ENCODE measurements around the gene GFRA1.

The GFRA1 gene

DNA sequence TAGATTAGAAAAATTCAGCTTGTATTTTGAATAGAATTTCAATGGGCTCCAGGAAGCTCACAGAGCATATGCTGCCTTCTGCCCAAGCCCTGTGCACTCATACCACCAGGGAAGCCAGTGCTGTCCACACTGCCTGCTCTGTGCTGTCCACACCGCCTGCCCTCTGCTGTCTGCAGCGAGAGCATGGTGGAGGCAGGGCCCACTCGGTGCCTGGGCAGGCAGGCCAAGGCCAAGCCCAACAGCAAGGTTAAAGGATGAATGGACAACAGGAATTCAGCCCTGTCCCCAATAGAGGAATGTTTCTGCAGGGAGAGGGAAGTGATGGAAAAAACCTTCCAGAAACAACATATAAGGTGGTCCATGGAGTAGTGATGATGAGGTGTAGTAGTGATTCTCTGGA is 146.8 kb downstream of the GFRA1 start:
- H3K27me3 ChIP-seq: no peaks in the 10 kb centered on the region
- no peak for DNase-seq
- H3K36me3 ChIP-seq: no peaks in the 10 kb centered on the region
- no peak overlapping the region for H3K4me3 ChIP-seq (ENCODE audit: low read depth, low read length)
- TF ChIP-seq, protein P1, sequence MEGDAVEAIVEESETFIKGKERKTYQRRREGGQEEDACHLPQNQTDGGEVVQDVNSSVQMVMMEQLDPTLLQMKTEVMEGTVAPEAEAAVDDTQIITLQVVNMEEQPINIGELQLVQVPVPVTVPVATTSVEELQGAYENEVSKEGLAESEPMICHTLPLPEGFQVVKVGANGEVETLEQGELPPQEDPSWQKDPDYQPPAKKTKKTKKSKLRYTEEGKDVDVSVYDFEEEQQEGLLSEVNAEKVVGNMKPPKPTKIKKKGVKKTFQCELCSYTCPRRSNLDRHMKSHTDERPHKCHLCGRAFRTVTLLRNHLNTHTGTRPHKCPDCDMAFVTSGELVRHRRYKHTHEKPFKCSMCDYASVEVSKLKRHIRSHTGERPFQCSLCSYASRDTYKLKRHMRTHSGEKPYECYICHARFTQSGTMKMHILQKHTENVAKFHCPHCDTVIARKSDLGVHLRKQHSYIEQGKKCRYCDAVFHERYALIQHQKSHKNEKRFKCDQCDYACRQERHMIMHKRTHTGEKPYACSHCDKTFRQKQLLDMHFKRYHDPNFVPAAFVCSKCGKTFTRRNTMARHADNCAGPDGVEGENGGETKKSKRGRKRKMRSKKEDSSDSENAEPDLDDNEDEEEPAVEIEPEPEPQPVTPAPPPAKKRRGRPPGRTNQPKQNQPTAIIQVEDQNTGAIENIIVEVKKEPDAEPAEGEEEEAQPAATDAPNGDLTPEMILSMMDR (IDR thresholded peaks at IDR 0.05; ENCODE audit: low read depth, low read length): no peak
- H3K9me3 ChIP-seq: no peaks in the 10 kb centered on the region
- no peaks in the 10 kb centered on the region for H3K4me1 ChIP-seq

DNA sequence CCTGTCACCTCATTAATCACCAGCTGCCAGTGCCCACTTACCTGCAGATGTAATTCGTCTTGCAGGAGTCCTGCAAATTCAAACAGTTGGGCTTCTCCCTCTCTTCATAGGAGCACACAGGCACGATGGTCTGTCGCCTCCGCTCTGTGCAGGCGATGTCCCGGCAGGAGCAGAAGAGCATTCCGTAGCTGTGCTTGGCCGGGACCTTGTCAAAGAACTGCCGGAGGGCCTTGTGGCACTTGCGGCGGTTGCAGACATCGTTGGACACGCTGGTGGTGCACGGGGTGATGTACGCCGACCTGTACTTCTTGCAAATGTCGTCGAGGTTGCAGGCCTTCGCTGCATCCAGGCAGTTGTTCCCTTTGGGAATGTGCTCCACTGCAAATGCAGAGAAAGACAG is 147.8 kb downstream of the GFRA1 start:
- DNase-seq: no peak
- Histone ChIP-seq H3K36me3 (no peaks in the 10 kb centered on the region), H3K4me1 (no peaks in the 10 kb centered on the region), H3K4me3 (ENCODE audit: low read depth, low read length) (no peak overlapping the region), H3K9me3 (no peaks in the 10 kb centered on the region), H3K27me3 (no peaks in the 10 kb centered on the region)
- TF ChIP-seq, protein P1 (IDR thresholded peaks at IDR 0.05; ENCODE audit: low read depth, low read length): no peak

DNA sequence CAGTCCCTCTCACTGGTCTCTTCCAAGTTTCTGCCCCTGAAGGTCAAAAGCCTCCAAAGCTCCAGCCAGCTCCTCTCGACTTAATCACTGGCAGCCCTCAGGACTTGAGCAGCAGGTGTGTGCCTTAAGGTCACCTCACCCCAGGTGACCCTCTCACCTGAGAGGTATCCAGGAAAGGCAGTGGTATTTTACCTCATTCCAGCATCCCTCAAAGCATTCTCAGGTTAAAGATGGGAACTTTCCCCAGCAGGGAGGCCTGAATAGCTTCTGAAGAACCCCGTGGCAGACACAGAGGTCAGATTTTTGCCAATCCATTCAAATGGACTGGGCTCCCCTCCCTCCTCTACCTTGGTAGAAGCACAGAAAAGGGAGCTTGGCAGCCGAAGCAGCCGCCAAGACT is 148.2 kb downstream of the GFRA1 start:
- no peaks in the 10 kb centered on the region for H3K9me3 ChIP-seq
- TF ChIP-seq, protein P1 (IDR thresholded peaks at IDR 0.05; ENCODE audit: low read depth, low read length): no peak
- no peaks in the 10 kb centered on the region for H3K27me3 ChIP-seq
- DNase-seq: no peak
- no peaks in the 10 kb centered on the region for H3K4me1 ChIP-seq
- H3K4me3 ChIP-seq (ENCODE audit: low read depth, low read length): no peak overlapping the region
- H3K36me3 ChIP-seq: no peaks in the 10 kb centered on the region

DNA sequence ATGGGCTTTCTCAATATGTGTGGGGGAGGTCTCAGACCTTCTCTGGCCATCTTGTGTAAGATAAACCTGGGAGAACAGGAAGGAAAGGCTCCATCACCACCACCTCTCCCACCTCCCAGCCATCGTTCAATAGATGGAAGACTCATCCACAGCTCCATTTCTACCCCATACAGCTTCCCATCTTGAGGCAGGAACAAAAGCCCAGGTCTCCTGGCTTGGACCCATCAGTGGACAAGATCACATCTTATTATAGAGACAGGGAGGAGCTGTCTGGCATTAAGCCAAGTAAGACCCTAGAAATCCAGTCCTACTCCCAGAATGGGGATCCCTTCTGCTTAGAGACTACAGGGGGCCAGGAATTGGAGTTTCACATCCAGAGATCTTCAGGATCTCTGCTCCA is 150.3 kb downstream of the GFRA1 start:
- Histone ChIP-seq H3K27me3 (no peaks in the 10 kb centered on the region), H3K4me1 (no peaks in the 10 kb centered on the region), H3K4me3 (ENCODE audit: low read depth, low read length) (no peak overlapping the region), H3K9me3 (no peaks in the 10 kb centered on the region), H3K36me3 (no peaks in the 10 kb centered on the region)
- TF ChIP-seq, protein P1 (IDR thresholded peaks at IDR 0.05; ENCODE audit: low read depth, low read length): no peak
- no peak for DNase-seq

DNA sequence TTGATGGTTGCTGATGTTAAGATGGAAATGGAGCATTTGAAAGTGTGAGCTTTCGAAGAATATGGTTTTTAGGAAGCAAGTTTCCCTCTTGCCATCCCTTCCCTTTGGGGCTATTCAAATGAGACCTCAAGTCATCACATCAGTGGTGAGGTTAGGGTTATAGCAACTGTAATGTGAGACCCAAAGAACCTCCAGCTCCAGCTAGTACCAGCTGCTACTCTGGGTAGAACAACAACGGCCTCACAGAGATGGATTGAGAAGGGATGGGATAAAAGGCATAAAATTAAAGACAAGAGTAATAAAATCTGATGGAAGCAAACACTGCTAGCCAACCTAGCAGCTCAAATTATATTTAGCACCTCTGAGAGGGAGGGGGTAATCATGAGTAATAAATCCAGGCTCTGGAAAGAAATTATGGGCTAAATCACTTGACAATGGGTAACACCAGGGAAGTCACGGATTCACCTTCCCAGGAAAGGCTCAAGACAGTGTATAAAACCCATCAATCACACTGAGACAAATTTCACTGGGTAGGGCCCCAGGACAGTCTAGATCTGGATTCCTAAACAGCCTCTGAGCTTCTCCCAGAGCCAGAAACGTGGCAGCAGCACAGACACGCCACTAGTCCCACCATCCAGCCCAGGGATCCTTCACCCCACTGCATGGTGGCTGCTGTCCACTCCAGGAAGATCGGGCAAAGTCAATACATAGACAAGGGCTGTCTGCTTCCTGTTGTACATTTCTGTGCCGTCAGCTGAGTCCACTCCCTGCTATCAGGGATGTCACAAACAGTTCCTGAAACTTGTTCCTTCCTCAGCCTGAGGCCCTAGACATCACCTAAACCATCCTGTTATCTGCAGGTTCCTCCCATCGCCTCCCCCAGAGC is 151.1 kb downstream of the GFRA1 start:
- Histone ChIP-seq H3K36me3 (no peaks in the 10 kb centered on the region), H3K4me1 (no peaks in the 10 kb centered on the region), H3K4me3 (ENCODE audit: low read depth, low read length) (no peak overlapping the region), H3K27me3 (no peaks in the 10 kb centered on the region), H3K9me3 (no peaks in the 10 kb centered on the region)
- TF ChIP-seq, protein P1 (IDR thresholded peaks at IDR 0.05; ENCODE audit: low read depth, low read length): no peak
- DNase-seq: no peak

DNA sequence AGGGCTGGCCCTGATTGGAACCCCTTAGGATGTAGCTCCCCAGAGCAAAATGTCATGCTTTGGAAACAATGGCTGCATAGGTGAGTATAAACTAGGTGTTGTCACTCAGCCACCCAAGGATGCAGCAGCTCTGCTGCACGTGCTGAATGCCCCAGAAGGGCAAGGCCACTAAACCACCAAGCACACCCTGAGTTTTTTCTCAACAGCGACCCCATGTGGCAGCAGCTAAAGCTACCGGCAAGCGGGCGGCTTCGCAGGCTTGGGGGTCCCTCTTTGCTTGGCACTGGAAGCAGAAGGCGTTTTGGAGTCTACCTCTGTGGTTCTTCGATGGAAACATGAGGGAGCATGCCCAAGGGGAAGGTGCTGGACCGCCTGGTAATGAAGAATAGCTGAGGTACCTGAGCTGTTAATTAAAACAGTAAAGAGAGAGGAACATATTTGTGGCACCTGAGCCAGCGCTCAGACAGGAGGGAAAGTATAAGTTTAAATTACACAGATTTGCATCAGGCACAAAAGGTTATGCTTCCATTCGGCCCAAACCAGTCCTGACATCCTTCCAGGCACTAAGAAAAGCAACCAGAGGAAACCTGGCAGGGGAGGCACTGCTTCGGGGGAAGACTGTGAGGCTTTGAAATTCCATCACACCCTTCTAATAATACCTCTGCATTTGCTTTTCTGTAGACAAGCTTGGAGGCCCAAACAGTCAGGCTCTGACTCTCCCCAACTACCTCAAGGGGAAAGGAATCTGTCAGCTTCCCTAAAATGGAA is 152.1 kb downstream of the GFRA1 start:
- Histone ChIP-seq H3K4me3 (ENCODE audit: low read depth, low read length) (no peak overlapping the region), H3K4me1 (no peaks in the 10 kb centered on the region), H3K36me3 (no peaks in the 10 kb centered on the region), H3K9me3 (no peaks in the 10 kb centered on the region), H3K27me3 (no peaks in the 10 kb centered on the region)
- peak; percentile 12 for DNase-seq
- TF ChIP-seq, protein P1 (IDR thresholded peaks at IDR 0.05; ENCODE audit: low read depth, low read length): peak; percentile 22; the same call in 1 of the 2 replicates

Measured in BE2C (cell line).